GM12878 (cell line): ENCODE measurements around the gene RPL7L1. TPM values are rescaled to one million over a fixed set of nuclear protein-coding genes. Genes with fewer than 3 reads are reported as not detected.
A peak's percentile ranks its signal among the peaks of the same experiment; 100 is the strongest.

Experiments used
- ATF3 ChIP-seq: IDR thresholded peaks from 2 replicates; pipeline ENCODE4 v1.6.1; 2011; ENCODE audit warnings: low read depth, mild to moderate bottlenecking, low read length, moderate library complexity, borderline replicate concordance; ENCODE audit errors: extremely low read depth
- BRCA1 ChIP-seq: IDR thresholded peaks from 2 replicates; pipeline ENCODE4 v1.6.1; 2011; ENCODE audit warnings: low read depth, low read length, improper control_type of control experiment
- CHD1 ChIP-seq: IDR thresholded peaks from 2 replicates; pipeline ENCODE4 v1.6.1; 2012; ENCODE audit warnings: low read depth, low read length, improper control_type of control experiment
- CREB1 ChIP-seq: IDR thresholded peaks from 2 replicates; pipeline ENCODE4 v1.6.1; 2012; ENCODE audit warnings: low read depth, mild to moderate bottlenecking, inconsistent platforms
- FOXK2 ChIP-seq: fragments of 450-650 bp; IDR thresholded peaks from 2 replicates; pipeline ENCODE4 v1.6.1; 2017; ENCODE audit warnings: mild to moderate bottlenecking, moderate library complexity
- JUNB ChIP-seq: IDR thresholded peaks from 2 replicates; pipeline ENCODE4 v1.6.1; 2016; ENCODE audit warnings: antibody characterized with exemption, mild to moderate bottlenecking
- KAT2A ChIP-seq: conservative IDR thresholded peaks from 2 replicates; pipeline ENCODE4 v1.6.1; 2011; ENCODE audit warnings: low read depth, low read length; ENCODE audit not compliant: control insufficient read depth
- LARP7 ChIP-seq: fragments of 450-650 bp; IDR thresholded peaks from 2 replicates; pipeline ENCODE4 v1.6.1; 2017; ENCODE audit warnings: mild to moderate bottlenecking
- MAX ChIP-seq: IDR thresholded peaks from 2 replicates; pipeline ENCODE4 v1.6.1; 2012; ENCODE audit warnings: low read depth, low read length, improper control_type of control experiment
- MEF2A ChIP-seq: IDR thresholded peaks from 2 replicates; pipeline ENCODE4 v1.6.1; 2011; ENCODE audit warnings: low read depth, mild to moderate bottlenecking, low read length, moderate library complexity; ENCODE audit not compliant: insufficient read depth
- MEF2B ChIP-seq: fragments of 450-650 bp; IDR thresholded peaks from 2 replicates; pipeline ENCODE4 v1.6.1; 2018; ENCODE audit warnings: mild to moderate bottlenecking, moderate library complexity; ENCODE audit not compliant: partially characterized antibody, poor library complexity, severe bottlenecking
- MLLT1 ChIP-seq: fragments of 450-650 bp; IDR thresholded peaks from 2 replicates; pipeline ENCODE4 v1.6.1; 2016; ENCODE audit warnings: mild to moderate bottlenecking
- MTA2 ChIP-seq: fragments of 450-650 bp; IDR thresholded peaks from 2 replicates; pipeline ENCODE4 v1.6.1; 2016; ENCODE audit warnings: low read depth, mild to moderate bottlenecking, moderate library complexity
- MYC ChIP-seq: IDR thresholded peaks from 2 replicates; pipeline ENCODE4 v1.6.1; 2011; ENCODE audit warnings: mild to moderate bottlenecking, low read length, moderate library complexity, inconsistent platforms; ENCODE audit not compliant: insufficient read depth, insufficient replicate concordance, insufficient read length, severe bottlenecking
- PKNOX1 ChIP-seq: fragments of 450-650 bp; IDR thresholded peaks from 2 replicates; pipeline ENCODE4 v1.6.1; 2016; ENCODE audit warnings: mild to moderate bottlenecking
- RBBP5 ChIP-seq: fragments of 200-600 bp; sonication (generic); conservative IDR thresholded peaks from 2 replicates; pipeline ENCODE4 v1.6.1; 2016
- REST ChIP-seq: IDR thresholded peaks from 2 replicates; pipeline ENCODE4 v1.6.1; 2012; ENCODE audit warnings: mild to moderate bottlenecking, low read depth, low read length
- SIN3A ChIP-seq: IDR thresholded peaks from 2 replicates; pipeline ENCODE4 v1.6.1; 2012; ENCODE audit warnings: low read depth, low read length, improper control_type of control experiment
- SIX5 ChIP-seq: IDR thresholded peaks from 2 replicates; pipeline ENCODE4 v1.6.1; 2011; ENCODE audit warnings: mild to moderate bottlenecking, low read depth, low read length, moderate library complexity; ENCODE audit not compliant: severe bottlenecking
- SMC3 ChIP-seq: IDR thresholded peaks from 2 replicates; pipeline ENCODE4 v1.6.1; 2011; ENCODE audit warnings: low read length, improper control_type of control experiment, borderline replicate concordance
- ZNF207 ChIP-seq: fragments of 450-650 bp; IDR thresholded peaks from 2 replicates; pipeline ENCODE4 v1.6.1; 2014; ENCODE audit warnings: antibody characterized with exemption, mild to moderate bottlenecking, borderline replicate concordance
- ZSCAN29 ChIP-seq: fragments of 450-650 bp; IDR thresholded peaks from 2 replicates; pipeline ENCODE4 v1.6.1; 2017; ENCODE audit warnings: mild to moderate bottlenecking, moderate library complexity
- ZZZ3 ChIP-seq: IDR thresholded peaks from 2 replicates; pipeline ENCODE4 v1.6.1; 2011; ENCODE audit warnings: low read depth; ENCODE audit not compliant: control insufficient read depth, insufficient read length
- polyA plus RNA-seq, 11 experiments: library from polyadenylated mRNA; depleted of rRNA in 4 of 11; unstranded in 6 of 11; stranded (reverse) in 5 of 11; fragments of >200 nt; fragmentation: Nextera tagmentation in 4 of 11; fragmentation: Illumina TruSeq in 1 of 11; extraction: Ambion mirVana in 4 of 11; extraction: Trizol in 1 of 11; gene quantifications; 1 replicate in 1 of 11; 2 replicates in 10 of 11; pipeline versions ENCODE4 v1.2.1 to v1.2.3, GENCODE V29; 2011 to 2016; ENCODE audit warnings: inconsistent platforms in 2 of 11, missing spikeins in 2 of 11, low read depth in 1 of 11
- total RNA-seq, 4 experiments: library from RNA; depleted of rRNA in 3 of 4; stranded (reverse); fragments of >200 nt in 3 of 4; fragmentation: Illumina TruSeq in 1 of 4; extraction: Trizol in 1 of 4; gene quantifications; 2 replicates each; pipeline versions ENCODE4 v1.2.1 to v1.2.3, GENCODE V29; 2013 to 2021

The RPL7L1 gene
- total and polyA plus RNA-seq, 10 of the 15 experiments (the other 5 are each of a cell fraction or from before 2014, with no cell fraction given) = 54.1 to 154 (median 104) TPM

GRCh38 chr6:42879372-42880239 lies at the start of gene RPL7L1 (continued):
- 0 out of 2 replicates have a peak, but pooled peaks have one; percentile 21 for TF ChIP-seq REST
- peak; percentile 89 for TF ChIP-seq MEF2B
- TF ChIP-seq MAX = peak; percentile 89
- 0 out of 2 replicates have a peak, but pooled peaks have one; percentile 6 for TF ChIP-seq PKNOX1
- no peak for TF ChIP-seq MEF2A
- 0 out of 2 replicates have a peak, but pooled peaks have one; percentile 74 for TF ChIP-seq CHD1
- TF ChIP-seq MTA2 = 0 out of 2 replicates have a peak, but pooled peaks have one; percentile 25
- TF ChIP-seq CREB1 = peak; percentile 95
- no peak for TF ChIP-seq SMC3
- TF ChIP-seq ZNF207 = peak; percentile 67
- TF ChIP-seq JUNB = peak; percentile 13; the same call in 1 of the 2 replicates
- peak; percentile 95 for TF ChIP-seq RBBP5
- peak; percentile 50; the same call in 1 of the 2 replicates for TF ChIP-seq ATF3
- TF ChIP-seq SIN3A = peak; percentile 73
- no peak for TF ChIP-seq BRCA1
- TF ChIP-seq ZZZ3 = peak; percentile 51
- peak; percentile 76; the same call in 1 of the 2 replicates for TF ChIP-seq ZSCAN29
- TF ChIP-seq MYC = peak; percentile 88
- TF ChIP-seq LARP7 = no peak; the same call in 1 of the 2 replicates
- TF ChIP-seq KAT2A = 0 out of 2 replicates have a peak, but pooled peaks have one; percentile 27
- peak; percentile 89 for TF ChIP-seq FOXK2
- peak; percentile 39 for TF ChIP-seq SIX5
- TF ChIP-seq MLLT1 = peak; percentile 38; the same call in 1 of the 2 replicates
